ENCODE results near the gene FAN1. TPM values are rescaled to one million over a fixed set of nuclear protein-coding genes. Genes with fewer than 3 reads are reported as not detected.
A peak's percentile ranks its signal among the peaks of the same experiment; 100 is the strongest.

FAN1 gene
- polyA plus RNA-seq, 3 donors, result 0.38 to 7.9 (median 0.95) TPM

GRCh38 chr15:30974112-30974511, 70.4 kb downstream of the FAN1 start:
- peaks cover 50 to 81% of the 10 kb centered on the region in 2 donors for H3K36me3 ChIP-seq (replicated peaks in 1 of 2; ENCODE audit: control insufficient read depth in 1 of 2, insufficient read depth in 2 of 2, low read length in 2 of 2)
- Mint-ChIP-seq H3K4me1 (peaks cover 26% of the 10 kb centered on the region), H3K9me3 (no peaks in the 10 kb centered on the region), H3K27ac (peak overlapping the region in 3 of 7 donors; percentile 10 to 78 (median 35)), H3K4me3 (no peak overlapping the region), H3K36me3 (peaks cover 63 to 78% of the 10 kb centered on the region in 2 donors), H3K27me3 (ENCODE audit: low read depth in 3 of 3) (no peaks in the 10 kb centered on the region)
- intact Hi-C loops (cut with micrococcal nuclease), result loop anchor here in 1 of 2 donors (10.0 kb wide), 1 partner anchor 151 kb away; no protein-coding TSS in a partner anchor
- no peaks in the 10 kb centered on the region for H3K27me3 ChIP-seq (ENCODE audit: control insufficient read depth in 2 of 2, insufficient read depth in 2 of 2, low read length in 2 of 2)
- no peak for DNase-seq
- H4K20me1 ChIP-seq (ENCODE audit: insufficient read depth, low read length), result peaks cover 100% of the 10 kb centered on the region
- H3K4me1 ChIP-seq (ENCODE audit: control insufficient read depth in 1 of 2, insufficient read depth in 2 of 2, low read length in 2 of 2), result peaks cover 6 to 10% of the 10 kb centered on the region in 2 donors
- no peak overlapping the region for H3K4me2 ChIP-seq (replicated peaks; ENCODE audit: extremely low read depth, low read length, poor library complexity, severe bottlenecking)
- no peaks in the 10 kb centered on the region for H3K9me3 ChIP-seq (replicated peaks in 1 of 2; ENCODE audit: control insufficient read depth in 1 of 2, insufficient read depth in 1 of 2, low read length in 2 of 2)
- H3K27ac ChIP-seq (ENCODE audit: low read depth in 1 of 2, low read length in 2 of 2), result peak overlapping the region in 1 of 2 donors; percentile 43
- no peak overlapping the region for H3K4me3 ChIP-seq (replicated peaks in 1 of 3; ENCODE audit: low read depth in 2 of 3, low read length in 3 of 3)
- WGBS (ENCODE audit: insufficient coverage), result no CpG with 5 or more reads among the region's 5 CpGs
- no peak overlapping the region for H2AFZ ChIP-seq (ENCODE audit: insufficient read depth, low read depth, low read length, poor library complexity, severe bottlenecking)
- peaks cover 86% of the 10 kb centered on the region for H3K79me2 ChIP-seq (ENCODE audit: insufficient read depth, low read length)
- TF ChIP-seq CTCF (IDR thresholded peaks at IDR 0.05), result no peak
- H3K9ac ChIP-seq (ENCODE audit: insufficient read depth, low read length, poor library complexity, severe bottlenecking), result no peak overlapping the region

- Histone ChIP-seq H3K36me3 (replicated peaks in 1 of 2; ENCODE audit: control insufficient read depth in 1 of 2, insufficient read depth in 2 of 2, low read length in 2 of 2) (peaks cover 46 to 61% of the 10 kb centered on the region in 2 donors), H3K4me1 (ENCODE audit: control insufficient read depth in 1 of 2, insufficient read depth in 2 of 2, low read length in 2 of 2) (peaks cover 28 to 34% of the 10 kb centered on the region in 2 donors), H3K27ac (ENCODE audit: low read depth in 1 of 2, low read length in 2 of 2) (no peak overlapping the region), H3K4me2 (replicated peaks; ENCODE audit: extremely low read depth, low read length, poor library complexity, severe bottlenecking) (no peak overlapping the region), H3K9me3 (replicated peaks in 1 of 2; ENCODE audit: control insufficient read depth in 1 of 2, insufficient read depth in 1 of 2, low read length in 2 of 2) (peaks cover 0 to 2% of the 10 kb centered on the region in 2 donors), H3K9ac (ENCODE audit: insufficient read depth, low read length, poor library complexity, severe bottlenecking) (no peak overlapping the region), H3K4me3 (replicated peaks in 1 of 3; ENCODE audit: low read depth in 2 of 3, low read length in 3 of 3) (no peak overlapping the region), H3K79me2 (ENCODE audit: insufficient read depth, low read length) (peaks cover 92% of the 10 kb centered on the region), H2AFZ (ENCODE audit: insufficient read depth, low read depth, low read length, poor library complexity, severe bottlenecking) (no peak overlapping the region), H4K20me1 (ENCODE audit: insufficient read depth, low read length) (peaks cover 100% of the 10 kb centered on the region), H3K27me3 (ENCODE audit: control insufficient read depth in 2 of 2, insufficient read depth in 2 of 2, low read length in 2 of 2) (no peaks in the 10 kb centered on the region)
- no peak for TF ChIP-seq CTCF (IDR thresholded peaks at IDR 0.05)
- Mint-ChIP-seq H3K9me3 (peaks cover 0 to 2% (median 0%) of the 10 kb centered on the region in 7 donors), H3K4me3 (no peak overlapping the region), H3K4me1 (peaks cover 44% of the 10 kb centered on the region), H3K27me3 (ENCODE audit: low read depth in 3 of 3) (no peaks in the 10 kb centered on the region), H3K36me3 (peaks cover 53 to 77% of the 10 kb centered on the region in 2 donors), H3K27ac (no peak overlapping the region)
- intact Hi-C loops (cut with micrococcal nuclease), result loop anchor here in 1 of 2 donors (10.0 kb wide), 1 partner anchor 146 kb away; no protein-coding TSS in a partner anchor
- no peak for DNase-seq
These were observed 74.6 kb downstream of the FAN1 start for GRCh38 chr15:30978328-30978727.

All from CD14-positive monocyte (primary cell).